Lung (tissue), 12 donors: ENCODE results near the gene ALDH1A3. TPM values are rescaled to one million over a fixed set of nuclear protein-coding genes. Genes with fewer than 3 reads are reported as not detected.

Source experiments
- ATAC-seq: fragments of 200-7000 bp; cut with Tn5 transposase; one replicate; pipeline ENCODE4 v1.9.1; 2020; ENCODE audit warnings: moderate number of reproducible peaks; ENCODE audit not compliant: insufficient read depth, low FRiP score
- DNase-seq, 3 donors: peaks; one replicate each; pipeline ENCODE4 v3.0.0-alpha.2; 2013 to 2017
- H3K27ac ChIP-seq, 2 donors: one replicate each; pipeline ENCODE4 v1.5.1; 2013; ENCODE audit warnings: mild to moderate bottlenecking in 2 of 2, moderate library complexity in 2 of 2, control low read depth in 1 of 2, inconsistent platforms in 1 of 2, low read depth in 1 of 2, low read length in 1 of 2
- H3K27me3 ChIP-seq, 3 donors: one replicate each; pipeline ENCODE4 v1.5.1; 2013; ENCODE audit warnings: low read length in 2 of 3; ENCODE audit not compliant: control insufficient read depth in 3 of 3, insufficient read depth in 3 of 3
- H3K36me3 ChIP-seq, 4 donors: one replicate each; pipeline ENCODE4 v1.5.1; 2013; ENCODE audit warnings: low read length in 4 of 4, mild to moderate bottlenecking in 1 of 4, moderate library complexity in 1 of 4; ENCODE audit not compliant: control insufficient read depth in 4 of 4, insufficient read depth in 4 of 4
- H3K4me1 ChIP-seq, 5 donors: one replicate each; pipeline ENCODE4 v1.5.1; 2013; ENCODE audit warnings: low read length in 5 of 5, mild to moderate bottlenecking in 2 of 5, moderate library complexity in 1 of 5; ENCODE audit not compliant: control insufficient read depth in 5 of 5, insufficient read depth in 5 of 5
- H3K4me3 ChIP-seq: one replicate; pipeline ENCODE4 v1.5.1; 2013; ENCODE audit warnings: mild to moderate bottlenecking, control low read depth, moderate library complexity
- H3K9ac ChIP-seq, 2 donors: one replicate each; pipeline ENCODE4 v1.5.1; 2013; ENCODE audit warnings: low read length in 2 of 2, control low read depth in 1 of 2; ENCODE audit not compliant: insufficient read depth in 1 of 2
- H3K9me3 ChIP-seq, 4 donors: one replicate each; pipeline ENCODE4 v1.5.1; 2013; ENCODE audit warnings: low read length in 3 of 4, mild to moderate bottlenecking in 1 of 4, moderate library complexity in 1 of 4; ENCODE audit not compliant: control insufficient read depth in 4 of 4, insufficient read depth in 3 of 4
- WGBS, 2 donors: extraction: QIAGEN DNeasy Blood & Tissue Kit; methylation state at CpG; one replicate each; pipeline ENCODE4 v1.1.7; 2013; 5-methylcytosine and 5-hydroxymethylcytosine counted together
- polyA plus RNA-seq, 2 donors: library from polyadenylated mRNA; stranded (reverse); fragments of 200-250 nt; gene quantifications; one replicate each; pipeline ENCODE4 v1.2.1, GENCODE V29; 2013
- total RNA-seq, 2 donors: library from RNA; depleted of rRNA in 1 of 2; stranded (reverse); fragments of >200 nt in 1 of 2; gene quantifications; one replicate each; pipeline ENCODE4 v1.2.1, GENCODE V29; 2014 to 2021
- TF ChIP-seq, protein P1 (sequence below): IDR thresholded peaks from 2 replicates; pipeline ENCODE4 v1.5.1; 2012; ENCODE audit warnings: mild to moderate bottlenecking; ENCODE audit errors: control extremely low read depth, extremely low read depth
- donor health status: control.
- donor health status: control.
- donor health status: Bipolar disorder and iron deficiency.
- donor health status: healthy.
- donor health status: DM: yes; HTN: yes; CAD: no.

The ALDH1A3 gene
- total and polyA plus RNA-seq, 4 donors: 3.0 to 18.7 (median 14.8) TPM

DNA sequence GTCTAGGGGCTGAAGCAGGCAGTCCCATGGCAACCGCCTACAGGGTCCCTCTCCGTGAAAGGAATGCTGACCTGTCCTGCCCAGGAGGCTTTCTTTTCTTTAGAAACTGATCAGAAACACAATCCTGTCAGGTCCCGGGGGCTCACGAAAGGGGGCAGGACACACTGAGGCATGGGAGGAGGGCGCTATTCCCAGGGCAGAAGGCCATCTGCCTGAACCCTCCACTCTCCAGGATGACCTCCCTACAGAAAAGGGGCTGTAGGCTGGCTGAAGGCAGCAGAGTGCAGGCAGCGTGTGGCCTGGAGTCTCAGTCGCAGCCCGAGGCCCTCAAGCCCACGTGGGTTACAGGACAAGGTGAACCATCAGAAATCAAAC, 21.2 kb downstream of the ALDH1A3 start:
- WGBS, 2 donors: 88 to 90% methylated on average over 9 of the region's 9 CpGs
- peaks cover 0 to 23% (median 5%) of the 10 kb centered on the region in 5 donors for H3K4me1 ChIP-seq
- TF ChIP-seq, protein P1, sequence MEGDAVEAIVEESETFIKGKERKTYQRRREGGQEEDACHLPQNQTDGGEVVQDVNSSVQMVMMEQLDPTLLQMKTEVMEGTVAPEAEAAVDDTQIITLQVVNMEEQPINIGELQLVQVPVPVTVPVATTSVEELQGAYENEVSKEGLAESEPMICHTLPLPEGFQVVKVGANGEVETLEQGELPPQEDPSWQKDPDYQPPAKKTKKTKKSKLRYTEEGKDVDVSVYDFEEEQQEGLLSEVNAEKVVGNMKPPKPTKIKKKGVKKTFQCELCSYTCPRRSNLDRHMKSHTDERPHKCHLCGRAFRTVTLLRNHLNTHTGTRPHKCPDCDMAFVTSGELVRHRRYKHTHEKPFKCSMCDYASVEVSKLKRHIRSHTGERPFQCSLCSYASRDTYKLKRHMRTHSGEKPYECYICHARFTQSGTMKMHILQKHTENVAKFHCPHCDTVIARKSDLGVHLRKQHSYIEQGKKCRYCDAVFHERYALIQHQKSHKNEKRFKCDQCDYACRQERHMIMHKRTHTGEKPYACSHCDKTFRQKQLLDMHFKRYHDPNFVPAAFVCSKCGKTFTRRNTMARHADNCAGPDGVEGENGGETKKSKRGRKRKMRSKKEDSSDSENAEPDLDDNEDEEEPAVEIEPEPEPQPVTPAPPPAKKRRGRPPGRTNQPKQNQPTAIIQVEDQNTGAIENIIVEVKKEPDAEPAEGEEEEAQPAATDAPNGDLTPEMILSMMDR: no peak
- DNase-seq (no peak), ATAC-seq (no peak)
- no peaks in the 10 kb centered on the region for H3K36me3 ChIP-seq
- no peaks in the 10 kb centered on the region for H3K27me3 ChIP-seq
- H3K9me3 ChIP-seq: no peaks in the 10 kb centered on the region
- H3K4me3 ChIP-seq: no peak overlapping the region
- H3K9ac ChIP-seq: no peak overlapping the region
- no peak overlapping the region for H3K27ac ChIP-seq

- 55 to 58% methylated on average over 3 of the region's 3 CpGs for WGBS, 2 donors
- no peak overlapping the region for H3K4me3 ChIP-seq
- H3K27me3 ChIP-seq: no peaks in the 10 kb centered on the region
- no peak overlapping the region for H3K9ac ChIP-seq
- no peaks in the 10 kb centered on the region for H3K36me3 ChIP-seq
- DNase-seq (no peak), ATAC-seq (no peak)
- no peaks in the 10 kb centered on the region for H3K9me3 ChIP-seq
- TF ChIP-seq, protein P1: no peak
- H3K27ac ChIP-seq: no peak overlapping the region
- H3K4me1 ChIP-seq: peaks cover 0 to 23% (median 5%) of the 10 kb centered on the region in 5 donors
Observed at GRCh38 chr15:100901296-100901695, 21.7 kb downstream of the ALDH1A3 start.

DNA sequence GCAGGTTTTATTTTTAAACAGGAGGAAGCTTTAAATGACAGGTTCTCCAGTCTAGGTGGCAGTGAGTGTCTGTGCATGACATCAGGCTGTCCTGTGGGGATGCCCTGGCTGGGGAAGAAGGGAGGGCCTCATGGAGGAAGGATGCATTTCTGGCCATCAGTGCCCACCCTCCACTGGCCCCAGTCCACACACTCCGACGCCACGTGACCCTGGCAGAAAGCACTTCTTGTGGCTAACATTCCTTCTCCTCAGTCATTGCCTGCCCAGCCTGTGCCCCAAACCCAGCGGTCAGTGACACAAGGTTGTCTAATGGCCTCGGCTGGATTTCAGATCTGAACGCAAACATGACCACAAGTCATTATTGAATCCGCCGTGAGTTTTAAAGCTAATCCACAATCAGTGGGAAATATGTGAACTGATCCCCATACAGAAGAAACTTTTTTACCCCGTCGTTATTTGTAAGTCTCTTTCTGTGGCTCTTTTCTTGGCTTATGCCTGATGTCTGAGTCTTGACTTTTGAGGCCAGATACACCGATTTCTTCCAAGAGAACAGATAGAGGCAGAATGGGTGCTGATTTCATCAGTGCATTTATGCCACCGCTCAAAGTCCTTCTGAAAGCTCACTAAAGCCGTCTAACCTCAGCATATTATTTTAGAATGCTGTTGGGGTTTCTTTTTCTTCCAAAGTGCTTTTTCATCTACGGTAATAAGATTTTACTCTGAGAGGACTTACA, 22.2 kb downstream of the ALDH1A3 start:
- ATAC-seq: no peak
- Histone ChIP-seq H3K4me1 (peaks cover 0 to 23% (median 5%) of the 10 kb centered on the region in 5 donors), H3K9ac (no peak overlapping the region), H3K9me3 (no peaks in the 10 kb centered on the region), H3K27ac (peak overlapping the region in 1 of 2 donors; percentile 10), H3K36me3 (no peaks in the 10 kb centered on the region), H3K27me3 (no peaks in the 10 kb centered on the region), H3K4me3 (no peak overlapping the region)
- 78 to 88% methylated on average over 14 of the region's 14 CpGs for WGBS, 2 donors
- TF ChIP-seq, protein P1: no peak
- DNase-seq: no peak
